Amniotic stem cell (primary cell): ENCODE data around the gene GABBR2.
A peak's percentile ranks its signal among the peaks of the same experiment; 100 is the strongest.

Experiments
- DNase-seq: peaks from one replicate; lab custom pipeline; 2025; lab: John Stamatoyannopoulos, UW

Gene GABBR2

GRCh38 chr9:98342820-98343210, 365.9 kb downstream of the GABBR2 start:
- no peak for DNase-seq

GRCh38 chr9:98342098-98342819, 366.5 kb downstream of the GABBR2 start:
- no peak for DNase-seq

GRCh38 chr9:98341157-98342097, 367.3 kb downstream of the GABBR2 start:
- DNase-seq: no peak

GRCh38 chr9:98339987-98340800, 368.5 kb downstream of the GABBR2 start:
- no peak for DNase-seq

- DNase-seq: no peak
These were observed 373.1 kb downstream of the GABBR2 start for GRCh38 chr9:98335661-98336060.

- no peak for DNase-seq
These were observed 373.9 kb downstream of the GABBR2 start for GRCh38 chr9:98334796-98335195.

GRCh38 chr9:98333703-98334582, 374.8 kb downstream of the GABBR2 start:
- no peak for DNase-seq

GRCh38 chr9:98332405-98332831, 376.3 kb downstream of the GABBR2 start:
- no peak for DNase-seq

GRCh38 chr9:98331536-98332259, 377.0 kb downstream of the GABBR2 start:
- no peak for DNase-seq

GRCh38 chr9:98330831-98331230, 377.9 kb downstream of the GABBR2 start:
- peak; percentile 39 for DNase-seq

GRCh38 chr9:98329904-98330303, 378.8 kb downstream of the GABBR2 start:
- no peak for DNase-seq

GRCh38 chr9:98329281-98329680, 379.5 kb downstream of the GABBR2 start:
- no peak for DNase-seq

- DNase-seq: no peak
These were observed 380.0 kb downstream of the GABBR2 start for GRCh38 chr9:98328770-98329169.

- DNase-seq: no peak
These were observed 380.6 kb downstream of the GABBR2 start for GRCh38 chr9:98328141-98328540.

GRCh38 chr9:98327249-98327561, 381.5 kb downstream of the GABBR2 start:
- no peak for DNase-seq

- no peak for DNase-seq
These were observed 382.1 kb downstream of the GABBR2 start for GRCh38 chr9:98326459-98327248.

- DNase-seq: no peak
These were observed 383.9 kb downstream of the GABBR2 start for GRCh38 chr9:98324801-98325200.

GRCh38 chr9:98323831-98324135, 385.0 kb downstream of the GABBR2 start:
- no peak for DNase-seq

- DNase-seq: no peak
These were observed 385.5 kb downstream of the GABBR2 start for GRCh38 chr9:98323051-98323830.
